Right lobe of liver (tissue), 6 donors: ENCODE results near the gene SLC31A2. TPM values are rescaled to one million over a fixed set of nuclear protein-coding genes. Genes with fewer than 3 reads are reported as not detected.
A peak's percentile ranks its signal among the peaks of the same experiment; 100 is the strongest.

Source experiments
- ATAC-seq, 4 donors: fragments of 200-7000 bp; cut with Tn5 transposase; one replicate each; pipeline ENCODE4 v1.9.1; 2020; ENCODE audit warnings: mild to moderate bottlenecking in 4 of 4, moderate library complexity in 4 of 4
- DNase-seq, 3 donors: peaks; one replicate each; pipeline ENCODE4 v3.0.0-alpha.2; 2020
- H3K27ac ChIP-seq, 3 donors: fragments of 200-600 bp; one replicate each; pipeline ENCODE4 v1.8.0; 2022
- H3K27me3 ChIP-seq, 2 donors: fragments of 200-600 bp; one replicate each; pipeline ENCODE4 v1.8.0; 2022
- H3K36me3 ChIP-seq, 4 donors: fragments of 200-600 bp; sonication (generic) in 1 of 4; one replicate each; pipeline versions ENCODE4 v1.5.1 to v1.8.0; 2017 to 2022; ENCODE audit warnings: control low read depth in 1 of 4
- H3K4me1 ChIP-seq, 4 donors: fragments of 200-600 bp; sonication (generic) in 1 of 4; one replicate each; pipeline versions ENCODE4 v1.5.1 to v1.8.0; 2017 to 2022; ENCODE audit warnings: control low read depth in 1 of 4
- H3K4me3 ChIP-seq, 3 donors: fragments of 200-600 bp; one replicate each; pipeline ENCODE4 v1.8.0; 2022
- H3K9me3 ChIP-seq, 4 donors: fragments of 200-600 bp; sonication (generic) in 1 of 4; one replicate each; pipeline versions ENCODE4 v1.5.1 to v1.8.0; 2017 to 2022; ENCODE audit warnings: control low read depth in 1 of 4
- CTCF ChIP-seq, 4 donors: fragments of 200-600 bp in 3 of 4; fragments of 450-650 bp in 1 of 4; IDR thresholded peaks; one replicate each; pipeline versions ENCODE4 v1.5.1 to v1.8.0; 2016 to 2022; ENCODE audit warnings: antibody characterized with exemption in 4 of 4, mild to moderate bottlenecking in 2 of 4
- POLR2A ChIP-seq: fragments of 450-650 bp; IDR thresholded peaks from one replicate; pipeline ENCODE4 v1.6.1; 2017; ENCODE audit warnings: antibody characterized with exemption, mild to moderate bottlenecking
- WGBS: methylation state at CpG from one replicate; pipeline ENCODE4 v1.1.6; 2018; ENCODE audit warnings: low coverage, low lambda C conversion rate; ENCODE audit not compliant: insufficient coverage; ENCODE audit errors: missing lambda C conversion rate; 5-methylcytosine and 5-hydroxymethylcytosine counted together
- intact Hi-C, 2 donors: fragments of 100-400 bp; cut with DNase I; formaldehyde crosslinking; loops; one replicate each; pipeline versions ENCODE4 v1.11.2 to v1.14.1; 2022
- total RNA-seq, 6 experiments: library from RNA; depleted of rRNA in 2 of 6; stranded (reverse); fragments of >200 nt in 2 of 6; fragmentation: NEBNext Ultra II Directional in 3 of 6; extraction: Animal tissue kit (Norgen Biotek cat#: 25700) in 3 of 6; gene quantifications; one replicate each; pipeline versions ENCODE4 v1.1.0 to v1.2.4, GENCODE V29; 2016 to 2023
- donor health status: DM: no; HTN: yes; CAD: no.
- donor health status: DM: no; HTN: no; CAD: no.
- donor health status: DM: no; HTN: no; CAD: no.
- donor health status: DM: no; HTN: yes; CAD: no.
- donor health status: DM: no; HTN: yes; CAD: no.

The SLC31A2 gene
- total RNA-seq, 6 experiments from 2014 or later = 11.5 to 43.4 (median 25.0) TPM

- ATAC-seq = no peak
- intact Hi-C loops = no loop called here
- H3K36me3 ChIP-seq = peaks cover 0 to 8% (median 3%) of the 10 kb centered on the region in 4 donors
- H3K27me3 ChIP-seq = no peaks in the 10 kb centered on the region
- TF ChIP-seq CTCF (IDR thresholded peaks at IDR 0.05) = no peak
- no peak for TF ChIP-seq POLR2A
- DNase-seq = no peak
- no peak overlapping the region for H3K27ac ChIP-seq
- H3K4me3 ChIP-seq = no peak overlapping the region
- peaks cover 0 to 34% (median 6%) of the 10 kb centered on the region in 4 donors for H3K4me1 ChIP-seq
- 9% methylated on average over 2 of the region's 2 CpGs for WGBS
- no peaks in the 10 kb centered on the region for H3K9me3 ChIP-seq
Observed at GRCh38 chr9:113154946-113155345, 4.1 kb downstream of the SLC31A2 start.

- H3K27me3 ChIP-seq = no peaks in the 10 kb centered on the region
- DNase-seq (no peak), ATAC-seq (no peak)
- peaks cover 0 to 28% (median 6%) of the 10 kb centered on the region in 4 donors for H3K4me1 ChIP-seq
- H3K27ac ChIP-seq = no peak overlapping the region
- H3K9me3 ChIP-seq = no peaks in the 10 kb centered on the region
- TF ChIP-seq CTCF (IDR thresholded peaks at IDR 0.05) (no peak), POLR2A (no peak)
- intact Hi-C loops = no loop called here
- no peak overlapping the region for H3K4me3 ChIP-seq
- 59% methylated on average over 3 of the region's 7 CpGs for WGBS
- H3K36me3 ChIP-seq = peaks cover 0 to 19% (median 6%) of the 10 kb centered on the region in 4 donors
Observed at GRCh38 chr9:113155911-113156588, 5.2 kb downstream of the SLC31A2 start.

DNA sequence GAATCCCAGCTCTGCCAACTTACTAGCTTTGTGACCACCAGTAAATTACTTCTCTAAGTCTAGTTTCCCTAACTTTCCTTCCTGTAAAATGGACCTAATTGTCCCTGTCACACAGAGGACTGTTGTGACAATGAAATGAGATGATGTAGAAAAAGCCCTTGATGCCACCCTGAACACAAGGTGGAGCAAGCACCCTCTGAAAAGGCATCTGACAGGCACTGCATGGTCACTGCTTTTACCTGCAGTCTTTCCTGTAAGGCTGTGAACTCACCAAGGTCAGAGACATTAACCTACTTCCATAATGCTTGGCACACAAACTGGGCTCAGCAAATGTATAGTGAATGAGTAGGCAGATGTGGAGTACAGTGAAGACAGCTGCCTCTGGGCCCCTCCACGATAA is 6.1 kb downstream of the SLC31A2 start:
- no CpG with 5 or more reads among the region's 1 CpG for WGBS
- Histone ChIP-seq H3K27me3 (no peaks in the 10 kb centered on the region), H3K9me3 (no peaks in the 10 kb centered on the region), H3K27ac (no peak overlapping the region), H3K4me1 (peaks cover 0 to 25% (median 5%) of the 10 kb centered on the region in 4 donors), H3K36me3 (peaks cover 0 to 28% (median 10%) of the 10 kb centered on the region in 4 donors), H3K4me3 (no peak overlapping the region)
- ATAC-seq = peak in 2 of 4 donors; percentile 8 to 26
- no peak for DNase-seq
- TF ChIP-seq CTCF (IDR thresholded peaks at IDR 0.05) (peak in 1 of 4 donors; percentile 16), POLR2A (no peak)
- intact Hi-C loops = no loop called here

DNA sequence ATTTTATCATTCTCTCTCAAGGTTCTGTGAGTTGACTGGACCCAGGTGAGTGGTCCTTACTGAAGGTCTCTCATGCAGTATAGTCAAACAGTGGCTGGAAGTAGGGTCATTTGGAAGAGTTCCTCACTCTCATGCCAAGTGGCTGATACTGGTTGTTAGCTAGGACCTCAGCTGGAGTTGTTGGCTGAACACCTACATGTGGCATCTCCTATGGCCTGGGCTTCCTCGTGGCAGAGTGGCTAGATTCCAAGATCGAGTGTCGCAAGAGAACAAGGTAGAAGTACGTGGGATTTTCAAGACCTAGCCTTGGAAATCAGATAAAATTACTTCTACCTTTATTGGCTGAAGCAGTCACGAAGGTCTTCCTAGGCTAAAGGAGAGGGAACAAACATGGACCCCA is 7.6 kb downstream of the SLC31A2 start:
- Histone ChIP-seq H3K4me1 (peaks cover 0 to 11% (median 0%) of the 10 kb centered on the region in 4 donors), H3K27ac (no peak overlapping the region), H3K4me3 (no peak overlapping the region), H3K9me3 (no peaks in the 10 kb centered on the region), H3K27me3 (no peaks in the 10 kb centered on the region), H3K36me3 (peaks cover 0 to 42% (median 15%) of the 10 kb centered on the region in 4 donors)
- intact Hi-C loops = no loop called here
- ATAC-seq = peak; percentile 74 to 81 (median 78)
- TF ChIP-seq CTCF (IDR thresholded peaks at IDR 0.05) = no peak
- no peak for TF ChIP-seq POLR2A
- 19% methylated on average over 5 of the region's 5 CpGs for WGBS
- DNase-seq = peak; percentile 47 to 87 (median 70)
